DND-41 (cell line): ENCODE data around the gene SCAF1.

Experiments used
- ATAC-seq: fragments of 200-7000 bp; cut with Tn5 transposase; 3 replicates; pipeline ENCODE4 v1.9.1; 2021; ENCODE audit warnings: low read depth; ENCODE audit not compliant: insufficient read depth
- DNase-seq: peaks from one replicate; pipeline ENCODE4 v3.0.0-alpha.2; 2020
- H2AFZ ChIP-seq: 2 replicates; pipeline ENCODE4 v1.6.0; 2012; ENCODE audit warnings: low read depth, low read length
- H3K27ac ChIP-seq: 2 replicates; pipeline ENCODE4 v1.5.1; 2012; ENCODE audit warnings: low read length, inconsistent platforms
- H3K27me3 ChIP-seq: fragments of 200-600 bp; sonication (generic); 2 replicates; pipeline ENCODE4 v1.6.0; 2012; ENCODE audit warnings: low read length, mild to moderate bottlenecking, inconsistent platforms; ENCODE audit not compliant: insufficient read depth, poor library complexity
- H3K36me3 ChIP-seq: 2 replicates; pipeline ENCODE4 v1.5.1; 2012; ENCODE audit warnings: low read length, inconsistent platforms; ENCODE audit not compliant: insufficient read depth
- H3K4me1 ChIP-seq: 2 replicates; pipeline ENCODE4 v1.5.1; 2012; ENCODE audit warnings: mild to moderate bottlenecking, low read length; ENCODE audit not compliant: insufficient read depth
- H3K4me2 ChIP-seq: 2 replicates; pipeline ENCODE4 v1.6.0; 2012; ENCODE audit warnings: mild to moderate bottlenecking, moderate library complexity, low read length, inconsistent platforms; ENCODE audit not compliant: insufficient read depth
- H3K4me3 ChIP-seq, 2 experiments: fragments of 200-600 bp in 1 of 2; shearing (Covaris generic) in 1 of 2; 2 replicates each; pipeline ENCODE4 v1.5.1; 2012 to 2016; ENCODE audit warnings: inconsistent platforms in 2 of 2, low read length in 2 of 2, mild to moderate bottlenecking in 2 of 2, low read depth in 1 of 2, moderate library complexity in 1 of 2
- H3K79me2 ChIP-seq: 2 replicates; pipeline ENCODE4 v1.6.0; 2012; ENCODE audit warnings: low read length, inconsistent platforms; ENCODE audit not compliant: insufficient read depth
- H3K9ac ChIP-seq: 2 replicates; pipeline ENCODE4 v1.6.0; 2012; ENCODE audit warnings: low read depth, mild to moderate bottlenecking, inconsistent platforms, low read length, moderate library complexity
- H3K9me3 ChIP-seq: 2 replicates; pipeline ENCODE4 v1.5.1; 2012; ENCODE audit warnings: low read length, moderate library complexity, mild to moderate bottlenecking, inconsistent platforms; ENCODE audit not compliant: insufficient read depth, severe bottlenecking
- H4K20me1 ChIP-seq: 2 replicates; pipeline ENCODE4 v1.6.0; 2012; ENCODE audit warnings: low read length; ENCODE audit not compliant: insufficient read depth
- EZH2 ChIP-seq: IDR thresholded peaks from 3 replicates; pipeline ENCODE4 v1.6.1; 2012; ENCODE audit warnings: borderline replicate concordance, low read depth, mild to moderate bottlenecking, moderate library complexity, low read length, inconsistent platforms; ENCODE audit not compliant: severe bottlenecking
- TF ChIP-seq, protein P1 (sequence below): IDR thresholded peaks from 2 replicates; pipeline ENCODE4 v1.5.1; 2012; ENCODE audit warnings: borderline replicate concordance, low read length, moderate library complexity, mild to moderate bottlenecking; ENCODE audit not compliant: poor library complexity, severe bottlenecking; ENCODE audit errors: extremely low read depth

The SCAF1 gene

DNA sequence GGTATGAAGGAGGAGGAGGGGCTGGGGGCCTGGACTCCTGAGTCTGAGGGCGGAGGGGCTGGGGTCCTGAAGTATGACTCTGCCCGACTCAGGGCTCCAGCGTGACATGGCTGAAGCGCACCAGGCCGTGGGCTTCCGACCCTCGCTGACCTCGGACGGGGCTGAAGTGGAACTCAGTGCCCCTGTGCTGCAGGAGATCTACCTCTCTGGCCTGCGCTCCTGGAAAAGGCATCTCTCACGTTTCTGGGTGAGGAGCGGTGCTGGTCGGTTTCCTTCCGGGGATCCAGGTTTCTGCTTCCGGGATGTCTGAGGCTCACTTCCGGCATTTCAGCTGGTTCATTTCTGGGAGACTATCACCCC is 50.1 kb downstream of the SCAF1 start:
- H3K27ac ChIP-seq, result no peak overlapping the region
- no peak overlapping the region for H3K9ac ChIP-seq
- ATAC-seq (no peak), DNase-seq (no peak)
- H3K4me1 ChIP-seq, result no peaks in the 10 kb centered on the region
- TF ChIP-seq, protein P1, sequence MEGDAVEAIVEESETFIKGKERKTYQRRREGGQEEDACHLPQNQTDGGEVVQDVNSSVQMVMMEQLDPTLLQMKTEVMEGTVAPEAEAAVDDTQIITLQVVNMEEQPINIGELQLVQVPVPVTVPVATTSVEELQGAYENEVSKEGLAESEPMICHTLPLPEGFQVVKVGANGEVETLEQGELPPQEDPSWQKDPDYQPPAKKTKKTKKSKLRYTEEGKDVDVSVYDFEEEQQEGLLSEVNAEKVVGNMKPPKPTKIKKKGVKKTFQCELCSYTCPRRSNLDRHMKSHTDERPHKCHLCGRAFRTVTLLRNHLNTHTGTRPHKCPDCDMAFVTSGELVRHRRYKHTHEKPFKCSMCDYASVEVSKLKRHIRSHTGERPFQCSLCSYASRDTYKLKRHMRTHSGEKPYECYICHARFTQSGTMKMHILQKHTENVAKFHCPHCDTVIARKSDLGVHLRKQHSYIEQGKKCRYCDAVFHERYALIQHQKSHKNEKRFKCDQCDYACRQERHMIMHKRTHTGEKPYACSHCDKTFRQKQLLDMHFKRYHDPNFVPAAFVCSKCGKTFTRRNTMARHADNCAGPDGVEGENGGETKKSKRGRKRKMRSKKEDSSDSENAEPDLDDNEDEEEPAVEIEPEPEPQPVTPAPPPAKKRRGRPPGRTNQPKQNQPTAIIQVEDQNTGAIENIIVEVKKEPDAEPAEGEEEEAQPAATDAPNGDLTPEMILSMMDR, result no peak
- no peak for TF ChIP-seq EZH2
- H2AFZ ChIP-seq, result no peak overlapping the region
- H3K9me3 ChIP-seq, result no peaks in the 10 kb centered on the region
- H3K27me3 ChIP-seq, result no peaks in the 10 kb centered on the region
- peaks cover 24% of the 10 kb centered on the region for H3K36me3 ChIP-seq
- H4K20me1 ChIP-seq, result peaks cover 17% of the 10 kb centered on the region
- no peak overlapping the region for H3K4me2 ChIP-seq
- H3K4me3 ChIP-seq, result no peak overlapping the region
- H3K79me2 ChIP-seq, result no peaks in the 10 kb centered on the region

DNA sequence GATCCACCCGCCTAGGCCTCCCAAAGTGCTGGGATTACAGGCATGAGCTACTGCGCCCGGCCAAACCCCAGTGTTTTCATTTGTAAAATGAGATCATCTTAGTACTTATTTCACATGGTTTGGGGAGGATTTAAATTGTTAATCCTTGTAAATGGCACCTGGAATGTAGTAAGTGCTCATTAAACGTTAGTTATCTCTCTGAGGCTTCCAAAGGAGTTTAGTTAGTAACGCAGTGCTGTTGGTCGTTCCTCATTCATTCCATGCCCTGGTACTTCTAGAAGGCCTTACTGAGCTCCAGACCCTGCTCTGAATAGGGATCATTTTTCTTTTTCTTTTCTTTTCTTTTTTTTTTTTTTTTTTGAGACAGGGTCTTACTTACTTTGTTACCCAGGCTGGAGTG is 54.1 kb downstream of the SCAF1 start:
- H3K79me2 ChIP-seq, result no peaks in the 10 kb centered on the region

DNA sequence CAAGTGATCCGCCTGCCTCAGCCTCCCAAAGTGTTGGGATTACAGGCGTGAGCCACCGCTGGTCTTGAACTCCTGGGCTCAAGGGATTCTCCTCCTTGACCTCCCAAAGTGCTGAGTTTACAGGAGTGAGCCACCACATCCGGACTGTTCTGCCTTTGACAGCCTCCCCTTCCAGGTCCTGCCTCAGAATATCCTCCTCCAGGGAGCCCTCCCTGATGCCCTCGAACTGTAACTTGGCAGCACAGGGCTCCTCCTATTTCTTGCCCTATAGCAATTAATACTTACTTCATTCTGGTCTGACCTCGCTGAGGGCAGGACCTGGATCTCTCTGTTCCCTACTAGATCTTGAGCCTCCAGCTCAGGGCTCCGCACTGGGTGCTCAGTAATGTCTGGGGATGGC is 54.9 kb downstream of the SCAF1 start:
- no peaks in the 10 kb centered on the region for H3K27me3 ChIP-seq
- TF ChIP-seq, protein P1, result no peak
- TF ChIP-seq EZH2, result no peak
- H3K79me2 ChIP-seq, result no peaks in the 10 kb centered on the region
- no peak overlapping the region for H3K27ac ChIP-seq
- H3K4me1 ChIP-seq, result no peaks in the 10 kb centered on the region
- no peak overlapping the region for H3K9ac ChIP-seq
- no peak for DNase-seq
- H4K20me1 ChIP-seq, result no peaks in the 10 kb centered on the region
- H3K4me3 ChIP-seq, result no peak overlapping the region
- no peaks in the 10 kb centered on the region for H3K9me3 ChIP-seq
- H3K36me3 ChIP-seq, result no peaks in the 10 kb centered on the region
- no peak overlapping the region for H3K4me2 ChIP-seq
- no peak overlapping the region for H2AFZ ChIP-seq
- no peak for ATAC-seq

More for the DNA sequence above, 54.1 kb downstream of the SCAF1 start:
- no peaks in the 10 kb centered on the region for H3K27me3 ChIP-seq
- no peak overlapping the region for H2AFZ ChIP-seq
- no peak for ATAC-seq
- H3K9ac ChIP-seq, result no peak overlapping the region
- no peaks in the 10 kb centered on the region for H3K9me3 ChIP-seq
- no peaks in the 10 kb centered on the region for H3K36me3 ChIP-seq
- no peaks in the 10 kb centered on the region for H4K20me1 ChIP-seq
- DNase-seq, result no peak
- no peak overlapping the region for H3K27ac ChIP-seq
- no peaks in the 10 kb centered on the region for H3K4me1 ChIP-seq
- TF ChIP-seq, protein P1, result no peak
- no peak for TF ChIP-seq EZH2
- no peak overlapping the region for H3K4me2 ChIP-seq
- no peak overlapping the region for H3K4me3 ChIP-seq

DNA sequence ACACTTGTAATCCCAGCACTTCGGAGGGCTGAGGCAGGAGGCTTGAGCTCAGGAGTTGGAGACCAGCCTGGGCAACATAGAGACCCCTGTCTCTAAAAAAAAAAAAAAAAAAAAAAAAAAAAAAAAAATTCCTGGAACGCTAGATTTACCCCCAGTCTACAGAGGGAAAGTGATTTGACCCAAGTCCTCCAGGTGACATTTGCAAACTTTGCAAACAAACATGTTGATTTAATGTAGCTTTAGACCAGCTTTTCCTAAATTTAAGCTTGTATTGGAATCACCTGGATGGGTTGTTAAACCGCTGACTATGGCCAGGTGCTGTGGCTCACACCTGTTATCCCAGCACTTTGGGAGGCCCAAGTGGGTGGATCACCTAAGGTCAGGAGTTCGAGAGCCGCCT is 57.4 kb downstream of the SCAF1 start:
- Histone ChIP-seq H2AFZ (no peak overlapping the region), H3K9ac (no peak overlapping the region), H3K79me2 (no peaks in the 10 kb centered on the region), H3K4me1 (no peaks in the 10 kb centered on the region), H3K4me3 (no peak overlapping the region), H3K36me3 (no peaks in the 10 kb centered on the region), H3K9me3 (no peaks in the 10 kb centered on the region), H3K27me3 (no peaks in the 10 kb centered on the region), H3K27ac (no peak overlapping the region), H3K4me2 (no peak overlapping the region), H4K20me1 (no peaks in the 10 kb centered on the region)
- DNase-seq (no peak), ATAC-seq (no peak)
- no peak for TF ChIP-seq EZH2
- TF ChIP-seq, protein P1, result no peak
